Fibroblast of mammary gland (primary cell): ENCODE results near the gene C2orf92.

Source experiments
- DNase-seq: peaks from one replicate; pipeline ENCODE4 v3.0.0-alpha.2; 2010; ENCODE audit warnings: low read depth
- H3K4me3 ChIP-seq: 2 replicates; pipeline ENCODE4 v1.5.1; 2011; ENCODE audit warnings: low read depth, mild to moderate bottlenecking, low read length, moderate library complexity; ENCODE audit not compliant: control insufficient read depth
- TF ChIP-seq, protein P1 (sequence below): conservative IDR thresholded peaks from 2 replicates; pipeline ENCODE4 v1.5.1; 2011; ENCODE audit warnings: low read depth, low read length, inconsistent platforms; ENCODE audit not compliant: control insufficient read depth, insufficient read depth

Gene C2orf92

DNA sequence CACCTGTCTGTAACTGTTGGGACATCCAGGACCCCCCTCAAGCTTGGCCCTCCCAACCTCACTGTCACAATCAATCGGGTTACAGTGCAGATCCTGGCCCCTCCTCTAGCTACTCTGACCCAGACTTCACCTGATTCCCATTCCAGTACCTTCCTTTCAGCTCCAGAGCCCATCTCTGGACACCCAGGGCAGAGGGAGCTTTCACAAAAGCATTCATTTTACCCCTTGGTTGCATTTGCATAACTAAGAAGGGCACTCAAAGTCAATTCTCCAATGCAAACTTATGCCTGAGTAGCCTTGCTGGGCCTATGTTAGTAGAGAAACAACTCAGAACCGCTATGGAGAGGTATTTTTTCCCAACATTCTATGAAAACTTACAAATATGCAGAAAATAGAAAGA lies 51.2 kb downstream of the C2orf92 start:
- TF ChIP-seq, protein P1, sequence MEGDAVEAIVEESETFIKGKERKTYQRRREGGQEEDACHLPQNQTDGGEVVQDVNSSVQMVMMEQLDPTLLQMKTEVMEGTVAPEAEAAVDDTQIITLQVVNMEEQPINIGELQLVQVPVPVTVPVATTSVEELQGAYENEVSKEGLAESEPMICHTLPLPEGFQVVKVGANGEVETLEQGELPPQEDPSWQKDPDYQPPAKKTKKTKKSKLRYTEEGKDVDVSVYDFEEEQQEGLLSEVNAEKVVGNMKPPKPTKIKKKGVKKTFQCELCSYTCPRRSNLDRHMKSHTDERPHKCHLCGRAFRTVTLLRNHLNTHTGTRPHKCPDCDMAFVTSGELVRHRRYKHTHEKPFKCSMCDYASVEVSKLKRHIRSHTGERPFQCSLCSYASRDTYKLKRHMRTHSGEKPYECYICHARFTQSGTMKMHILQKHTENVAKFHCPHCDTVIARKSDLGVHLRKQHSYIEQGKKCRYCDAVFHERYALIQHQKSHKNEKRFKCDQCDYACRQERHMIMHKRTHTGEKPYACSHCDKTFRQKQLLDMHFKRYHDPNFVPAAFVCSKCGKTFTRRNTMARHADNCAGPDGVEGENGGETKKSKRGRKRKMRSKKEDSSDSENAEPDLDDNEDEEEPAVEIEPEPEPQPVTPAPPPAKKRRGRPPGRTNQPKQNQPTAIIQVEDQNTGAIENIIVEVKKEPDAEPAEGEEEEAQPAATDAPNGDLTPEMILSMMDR: no peak
- no peak overlapping the region for H3K4me3 ChIP-seq
- DNase-seq: no peak

DNA sequence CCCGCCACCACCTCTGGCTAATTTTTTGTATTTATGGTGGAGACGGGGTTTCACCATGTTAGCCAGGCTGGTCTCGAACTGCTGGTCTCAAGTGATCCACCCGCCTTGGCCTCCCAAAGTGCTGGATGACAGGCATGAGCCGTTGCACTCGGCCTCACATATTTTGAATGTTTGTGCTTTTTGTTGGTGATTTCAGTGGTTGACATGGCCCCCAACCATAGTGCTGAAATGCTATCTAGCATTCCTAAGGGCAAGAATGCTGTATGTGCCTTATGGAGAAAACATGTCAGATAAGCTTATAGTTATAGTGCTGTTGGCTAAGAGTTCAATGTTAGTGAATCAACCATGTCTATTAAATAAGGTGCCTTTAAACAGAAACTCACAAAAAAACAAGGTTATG lies 52.7 kb downstream of the C2orf92 start:
- H3K4me3 ChIP-seq: no peak overlapping the region
- DNase-seq: no peak
- TF ChIP-seq, protein P1: no peak

DNA sequence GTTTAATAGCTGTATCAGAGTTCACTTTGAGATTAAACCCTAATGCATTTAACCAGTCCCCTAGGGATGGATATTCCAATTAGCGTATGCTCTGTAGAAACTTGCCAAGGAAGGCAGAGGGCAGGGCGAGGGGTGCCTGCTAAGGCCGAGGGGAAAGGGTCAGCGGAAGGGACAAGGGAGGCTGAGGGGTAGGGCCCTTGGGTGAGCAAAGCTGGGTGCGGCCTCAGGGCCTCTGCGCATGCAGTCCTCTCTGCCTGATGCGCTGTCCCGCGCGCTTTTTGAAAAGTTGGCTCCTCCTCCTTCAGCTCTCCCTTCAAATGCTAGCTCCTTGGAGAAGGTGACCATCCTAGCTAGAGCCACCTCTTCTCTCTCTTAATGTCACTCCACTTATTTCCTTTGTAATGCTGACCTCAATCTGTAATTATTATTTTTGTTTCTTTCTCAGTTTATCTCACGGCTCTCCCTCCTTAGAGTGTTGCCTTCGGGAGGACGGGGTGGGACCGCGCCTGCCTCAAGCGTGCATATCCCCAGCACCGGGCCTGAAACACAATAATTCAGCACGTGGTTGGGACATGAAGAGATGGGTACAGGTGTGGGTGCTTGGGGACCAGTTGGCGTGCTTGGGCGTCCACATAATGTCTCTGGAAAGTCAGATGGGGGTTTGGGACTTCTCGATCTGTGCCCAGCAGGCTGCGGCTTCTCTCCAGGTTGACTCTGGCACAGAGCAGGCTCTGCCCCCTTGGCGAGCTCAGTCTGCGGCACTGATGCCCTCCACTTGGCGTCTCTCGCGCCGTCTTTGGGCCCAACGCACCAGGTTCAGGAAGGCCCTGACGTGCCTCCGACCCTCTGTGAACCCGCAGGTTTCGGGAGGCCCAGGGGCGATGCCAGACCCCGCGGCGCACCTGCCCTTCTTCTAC lies 53.9 kb downstream of the C2orf92 start:
- no peak for DNase-seq
- TF ChIP-seq, protein P1: no peak
- no peak overlapping the region for H3K4me3 ChIP-seq

DNA sequence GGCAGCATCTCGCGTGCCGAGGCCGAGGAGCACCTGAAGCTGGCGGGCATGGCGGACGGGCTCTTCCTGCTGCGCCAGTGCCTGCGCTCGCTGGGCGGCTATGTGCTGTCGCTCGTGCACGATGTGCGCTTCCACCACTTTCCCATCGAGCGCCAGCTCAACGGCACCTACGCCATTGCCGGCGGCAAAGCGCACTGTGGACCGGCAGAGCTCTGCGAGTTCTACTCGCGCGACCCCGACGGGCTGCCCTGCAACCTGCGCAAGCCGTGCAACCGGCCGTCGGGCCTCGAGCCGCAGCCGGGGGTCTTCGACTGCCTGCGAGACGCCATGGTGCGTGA lies 54.5 kb downstream of the C2orf92 start:
- TF ChIP-seq, protein P1: no peak
- DNase-seq: no peak

DNA sequence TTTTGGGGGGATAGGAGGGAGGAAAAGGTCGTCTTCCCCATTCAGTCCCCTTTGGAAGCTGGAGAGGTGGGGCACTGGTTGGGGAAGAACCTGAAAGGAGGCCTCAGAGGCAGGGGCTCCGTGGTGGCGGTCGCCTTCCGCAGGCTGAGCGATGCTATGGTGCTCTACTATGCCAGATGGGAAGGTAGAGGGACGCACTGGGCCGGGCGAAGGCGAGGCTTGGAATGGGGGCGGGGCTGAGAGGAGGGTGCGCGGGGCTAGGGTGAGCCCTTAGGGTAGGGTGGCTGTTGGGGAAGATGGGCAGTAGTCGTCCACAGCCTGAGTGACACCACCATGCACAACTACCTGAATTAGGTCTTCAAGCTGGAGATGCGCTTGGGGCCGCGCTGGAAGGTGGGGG lies 55.0 kb downstream of the C2orf92 start:
- TF ChIP-seq, protein P1: no peak
- no peak for DNase-seq
- no peak overlapping the region for H3K4me3 ChIP-seq

More for the DNA sequence above, 54.5 kb downstream of the C2orf92 start:
- H3K4me3 ChIP-seq: no peak overlapping the region

DNA sequence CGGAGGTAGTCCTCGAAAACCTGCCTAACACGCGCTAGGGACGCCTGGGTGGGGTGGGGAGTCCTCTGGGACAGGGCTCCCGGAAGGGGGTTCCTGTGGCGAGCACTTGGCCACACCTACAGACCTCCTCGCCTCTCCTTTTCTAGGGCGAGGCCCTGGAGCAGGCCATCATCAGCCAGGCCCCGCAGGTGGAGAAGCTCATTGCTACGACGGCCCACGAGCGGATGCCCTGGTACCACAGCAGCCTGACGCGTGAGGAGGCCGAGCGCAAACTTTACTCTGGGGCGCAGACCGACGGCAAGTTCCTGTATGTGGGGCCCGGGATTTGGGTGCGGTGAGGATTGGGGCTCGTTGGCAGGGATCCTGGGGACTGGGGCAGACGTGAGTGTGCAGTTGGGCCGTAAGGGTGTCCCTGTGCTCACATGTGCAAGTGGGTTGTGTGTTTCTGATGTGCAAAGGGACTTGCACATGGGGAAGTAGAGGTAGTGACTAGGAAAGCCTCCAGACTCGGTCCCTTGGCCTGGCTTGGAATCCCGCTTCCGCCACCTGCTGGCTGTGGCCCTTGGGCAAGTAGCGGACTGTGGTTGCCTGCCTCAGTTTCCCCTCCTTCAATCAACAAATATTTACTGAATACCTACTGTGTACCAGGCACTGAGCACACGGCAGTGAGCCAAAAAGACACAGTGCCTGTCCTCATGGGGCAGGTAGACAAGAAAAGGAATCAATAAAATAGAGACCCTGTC lies 55.6 kb downstream of the C2orf92 start:
- DNase-seq: no peak
- H3K4me3 ChIP-seq: no peak overlapping the region
- TF ChIP-seq, protein P1: no peak
